NCI-H510A treated with DMSO at 0.1 percent for 48 hours (cell line): ENCODE measurements around the gene PPM1E.
A peak's percentile ranks its signal among the peaks of the same experiment; 100 is the strongest.
"Not testable (repeated sequence)": the region's sequence is repeated elsewhere in the genome, so short reads cannot be mapped to it uniquely, and the experiment has no call there.

Source experiments
- DNase-seq: peaks from one replicate; lab custom pipeline; 2025; lab: John Stamatoyannopoulos, UW

PPM1E gene

DNA sequence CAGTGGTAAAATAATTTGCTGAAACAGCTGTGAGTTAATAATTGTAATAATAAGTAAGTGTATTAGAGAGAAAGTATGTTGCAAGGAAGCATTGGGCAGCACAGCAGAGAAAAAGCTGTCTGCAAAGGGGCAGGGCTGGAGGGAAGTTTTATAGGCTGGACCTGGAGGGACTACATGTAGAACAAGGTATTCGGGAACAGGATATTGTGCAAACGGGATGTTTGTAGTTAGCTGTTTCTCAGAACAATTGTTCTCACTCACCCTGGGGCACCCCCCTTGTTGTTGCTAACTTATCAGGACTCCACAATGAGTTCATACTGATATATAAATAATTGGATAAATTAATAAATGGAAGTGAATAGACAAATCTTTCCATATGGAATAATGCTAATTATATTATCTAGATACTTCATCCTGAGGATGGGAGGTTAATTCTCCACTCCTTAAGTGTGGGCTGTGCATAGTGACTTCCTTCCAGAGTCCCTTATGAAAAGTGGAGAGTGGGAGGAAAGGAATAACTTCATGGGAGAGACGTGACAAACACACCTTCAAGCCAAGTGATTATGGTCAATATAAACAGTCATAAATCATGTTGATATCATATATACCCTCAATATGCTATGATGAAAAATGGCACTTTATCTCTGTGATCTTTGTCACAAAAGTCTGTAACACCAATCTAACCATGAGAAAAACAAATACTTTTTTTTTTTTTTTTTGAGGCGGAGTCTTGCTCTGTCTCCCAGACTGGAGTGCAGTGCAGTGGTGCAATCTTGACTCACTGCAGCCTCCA is 85.4 kb downstream of the PPM1E start:
- no peak for DNase-seq

DNA sequence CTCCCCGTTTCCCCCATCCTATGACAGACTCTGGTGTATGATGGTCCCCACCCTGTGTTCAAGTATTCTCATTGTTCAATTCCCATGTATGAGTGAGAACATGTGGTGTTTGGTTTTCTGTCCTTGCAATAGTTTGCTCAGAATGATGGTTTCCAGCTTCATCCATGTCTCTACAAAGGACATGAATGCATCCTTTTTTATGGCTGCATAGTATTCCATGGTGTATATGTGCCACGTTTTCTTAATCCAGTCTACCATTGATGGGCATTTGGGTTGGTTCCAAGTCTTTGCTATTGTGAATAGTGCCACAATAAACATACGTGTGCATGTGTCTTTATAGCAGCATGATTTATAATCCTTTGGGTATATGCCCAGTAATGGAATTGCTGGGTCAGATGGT is 90.8 kb downstream of the PPM1E start:
- DNase-seq: not testable (repeated sequence)

DNA sequence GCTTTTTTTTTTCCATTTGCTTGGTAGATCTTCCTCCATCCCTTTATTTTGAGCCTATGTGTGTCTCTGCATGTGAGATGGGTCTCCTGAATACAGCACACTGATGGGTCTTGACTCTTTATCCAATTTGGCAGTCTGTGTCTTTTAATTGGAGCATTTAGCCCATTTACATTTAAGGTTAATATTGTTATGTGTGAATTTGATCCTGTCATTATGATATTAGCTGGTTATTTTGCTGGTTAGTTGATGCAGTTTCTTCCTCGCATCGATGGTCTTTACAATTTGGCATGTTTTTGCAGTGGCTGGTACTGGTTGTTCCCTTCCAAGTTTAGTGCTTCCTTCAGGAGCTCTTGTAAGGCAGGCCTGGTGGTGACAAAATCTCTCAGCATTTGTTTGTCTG is 94.5 kb downstream of the PPM1E start:
- DNase-seq: not testable (repeated sequence)

DNA sequence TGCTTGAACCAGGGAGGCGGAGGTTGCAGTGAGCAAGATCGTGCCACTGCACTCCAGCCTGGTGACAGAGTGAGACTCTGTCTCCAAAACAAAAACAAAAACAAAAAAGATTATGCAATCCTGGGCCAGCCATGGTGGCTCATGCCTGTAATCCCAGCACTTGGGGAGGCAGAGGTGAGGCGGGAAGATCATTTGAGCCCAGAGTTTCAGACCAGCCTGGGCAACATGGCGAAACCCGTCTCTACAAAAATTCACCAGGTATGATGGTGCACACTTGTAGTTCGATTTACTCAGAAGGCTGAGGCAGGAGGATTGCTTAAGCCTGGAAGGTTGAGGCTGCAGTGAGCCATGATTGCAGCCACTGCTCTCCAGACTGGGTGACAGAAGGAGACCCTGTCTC is 109.6 kb downstream of the PPM1E start:
- no peak for DNase-seq

DNA sequence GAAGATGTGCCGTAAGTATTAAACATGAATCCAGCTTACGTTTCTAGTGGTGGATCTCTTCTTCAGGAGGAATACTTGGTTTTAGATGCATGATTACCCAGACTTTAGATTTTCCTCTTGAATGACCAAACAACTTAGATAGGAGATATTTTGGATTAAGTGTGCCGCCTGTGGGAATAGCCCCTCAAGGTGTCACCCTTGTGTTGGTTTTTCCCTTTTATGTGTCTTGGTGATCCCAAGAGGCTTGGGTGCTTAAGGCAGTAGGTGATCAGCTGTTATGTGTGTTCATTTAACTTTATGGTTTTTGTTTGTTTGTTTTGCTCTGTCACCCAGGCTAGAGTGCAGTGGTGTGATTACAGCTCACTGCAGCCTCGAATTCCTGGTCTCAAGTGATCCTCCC is 115.1 kb downstream of the PPM1E start:
- DNase-seq: no peak

DNA sequence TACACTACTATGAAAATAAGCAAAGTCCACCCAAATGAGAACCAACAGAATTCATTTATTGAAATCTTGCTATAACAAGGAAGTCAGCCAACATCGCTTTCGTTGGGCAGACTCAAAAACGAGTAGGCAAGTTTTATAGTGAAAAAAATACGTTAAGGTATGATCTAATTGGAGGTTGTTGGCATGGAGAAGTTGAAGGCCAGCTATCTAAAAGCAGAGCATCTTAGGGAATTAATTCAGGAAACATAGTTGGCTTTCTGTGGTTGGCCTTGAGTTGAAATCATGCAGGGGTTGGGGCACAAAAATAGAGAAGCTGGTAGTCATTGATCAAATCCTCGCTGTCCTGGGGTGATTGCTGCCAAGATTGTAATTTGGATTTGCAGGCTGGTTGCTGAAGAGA is 118.3 kb downstream of the PPM1E start:
- DNase-seq: no peak

DNA sequence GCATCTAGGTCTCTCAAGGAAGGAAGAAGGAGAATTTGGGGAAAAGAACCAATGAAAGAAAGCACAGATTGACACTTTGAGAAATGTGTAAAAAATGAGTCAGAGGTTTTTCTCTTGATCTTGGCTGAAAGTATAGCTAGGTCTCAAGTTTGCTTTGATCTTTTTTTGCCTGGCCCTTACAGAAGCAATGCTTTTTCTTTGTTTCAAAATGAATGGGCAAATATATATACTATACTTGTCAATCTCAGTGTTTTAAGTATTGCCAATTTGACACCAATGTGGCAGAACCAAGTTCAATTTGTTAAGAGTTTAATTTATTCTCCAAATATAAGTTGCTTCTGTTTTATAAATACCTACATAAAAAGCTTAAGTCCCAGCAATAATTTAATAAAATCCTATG is 119.6 kb downstream of the PPM1E start:
- no peak for DNase-seq

DNA sequence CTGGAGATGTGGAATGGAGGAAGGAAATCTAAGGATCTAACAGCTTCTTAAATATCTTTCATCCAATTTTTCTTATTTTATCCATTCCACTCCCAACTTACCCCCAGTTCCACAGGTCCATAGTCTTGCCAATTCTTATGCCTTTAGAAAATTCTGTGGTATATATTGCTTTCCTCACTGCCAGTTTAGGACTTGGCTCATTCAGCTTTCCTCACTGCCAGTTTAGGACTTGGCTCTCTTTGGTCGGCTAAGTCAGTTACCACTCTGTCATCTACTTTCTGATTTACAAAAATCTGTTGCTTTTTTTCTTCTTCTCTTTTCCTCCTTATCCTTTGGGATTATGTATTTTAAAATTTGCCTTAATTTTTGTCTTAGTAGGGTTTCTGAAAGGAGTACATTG is 128.5 kb downstream of the PPM1E start:
- no peak for DNase-seq

DNA sequence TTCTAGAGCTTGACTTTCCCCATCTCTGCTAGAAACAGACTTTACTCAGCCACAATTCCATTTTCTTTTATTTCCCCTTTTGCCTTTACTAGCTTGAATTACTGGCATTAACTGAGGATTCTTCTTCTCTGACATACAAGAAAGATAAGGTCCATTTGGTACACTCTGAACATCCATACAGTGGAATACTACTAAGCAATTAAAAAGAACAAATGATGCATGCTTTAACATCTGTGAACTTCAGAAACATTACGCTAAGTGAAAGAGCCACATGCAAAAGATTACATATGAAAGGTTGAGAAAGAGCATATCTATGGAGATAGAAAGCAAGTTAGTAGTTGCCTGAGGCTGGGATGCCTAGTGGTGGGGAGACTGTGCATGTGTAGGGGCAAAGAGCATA is 130.9 kb downstream of the PPM1E start:
- no peak for DNase-seq

DNA sequence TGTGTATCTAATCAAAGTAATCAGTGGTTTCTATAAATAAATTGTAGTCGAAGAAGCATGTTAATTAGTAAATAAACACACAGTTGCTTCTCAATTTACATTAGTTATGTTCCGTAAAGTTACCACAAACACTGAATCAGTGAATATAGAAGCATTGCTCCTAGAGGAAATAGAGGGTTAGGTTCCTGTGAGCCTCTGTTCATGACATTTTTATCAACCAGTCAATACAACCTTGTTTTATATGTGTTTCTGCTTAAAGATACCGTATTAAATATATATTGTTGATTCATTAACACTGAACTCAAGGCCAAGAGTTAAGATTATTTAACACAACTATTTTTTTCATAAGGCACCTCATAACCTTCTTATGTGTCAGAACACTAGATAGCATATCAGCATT is 134.3 kb downstream of the PPM1E start:
- no peak for DNase-seq

DNA sequence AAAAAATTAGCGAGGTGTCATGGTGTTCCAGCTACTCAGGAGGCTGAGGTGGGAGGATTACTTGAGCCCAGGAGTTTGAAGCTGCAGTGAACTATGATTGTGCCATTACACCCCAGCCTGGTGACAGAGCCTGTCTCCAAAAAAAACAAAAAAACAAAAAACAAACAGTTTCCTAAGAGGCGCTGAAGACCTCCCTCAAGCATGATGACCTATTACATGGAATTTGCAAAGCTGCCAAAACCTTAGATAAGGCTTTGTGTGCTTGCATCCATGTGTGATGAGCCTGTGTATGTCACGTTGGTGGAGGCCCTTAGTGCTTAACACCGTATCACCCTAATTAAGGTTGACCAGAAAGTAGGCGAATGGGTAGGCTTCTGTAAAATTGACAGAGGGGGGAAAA is 143.5 kb downstream of the PPM1E start:
- DNase-seq: no peak

DNA sequence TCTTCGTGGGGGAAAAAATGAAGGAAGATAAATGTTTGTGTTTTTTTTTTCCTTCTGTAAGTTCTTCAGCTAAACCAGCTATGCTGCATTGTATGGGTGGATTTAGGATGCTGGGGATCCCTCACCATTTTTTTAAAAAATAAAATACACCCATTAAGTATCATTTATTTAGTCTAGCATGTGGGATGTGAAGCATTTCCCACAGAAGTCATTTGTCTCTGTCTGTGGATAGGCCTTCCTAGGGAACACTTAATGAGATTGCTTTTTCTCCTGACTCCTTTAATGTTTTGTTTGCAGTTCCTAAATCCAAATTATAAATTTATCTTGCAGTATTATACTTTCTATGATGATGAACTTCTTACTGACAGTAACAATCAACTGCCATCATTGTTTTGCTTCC is 146.7 kb downstream of the PPM1E start:
- DNase-seq: no peak

DNA sequence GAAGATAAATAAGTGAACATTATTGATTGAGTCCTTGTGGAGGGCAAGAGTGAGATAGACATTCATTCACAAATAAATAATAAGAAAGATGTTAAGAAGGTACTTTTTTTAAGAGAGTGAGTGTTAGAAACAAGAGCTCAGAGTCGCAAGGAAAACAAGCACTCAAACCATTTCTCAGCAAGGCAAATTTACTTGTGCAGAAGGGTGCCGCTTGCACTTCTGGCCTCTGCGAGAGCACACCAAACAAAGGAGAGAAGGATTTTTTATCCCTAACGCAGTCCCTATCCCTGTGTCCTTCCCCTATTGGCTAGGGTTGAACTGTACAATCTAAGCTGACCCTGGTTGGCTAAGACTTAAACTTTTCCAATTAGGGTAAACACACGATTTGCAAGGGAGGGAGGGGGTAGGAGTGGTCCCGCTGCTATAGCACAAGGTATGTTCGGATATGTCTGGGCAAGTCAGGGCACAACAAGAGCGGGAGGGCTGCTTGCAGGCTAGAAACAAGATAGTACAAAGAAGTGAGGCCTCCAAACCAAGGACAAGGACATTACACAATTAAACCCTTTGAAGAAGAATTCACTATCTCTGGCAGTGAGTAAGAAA is 156.2 kb downstream of the PPM1E start:
- DNase-seq: no peak

DNA sequence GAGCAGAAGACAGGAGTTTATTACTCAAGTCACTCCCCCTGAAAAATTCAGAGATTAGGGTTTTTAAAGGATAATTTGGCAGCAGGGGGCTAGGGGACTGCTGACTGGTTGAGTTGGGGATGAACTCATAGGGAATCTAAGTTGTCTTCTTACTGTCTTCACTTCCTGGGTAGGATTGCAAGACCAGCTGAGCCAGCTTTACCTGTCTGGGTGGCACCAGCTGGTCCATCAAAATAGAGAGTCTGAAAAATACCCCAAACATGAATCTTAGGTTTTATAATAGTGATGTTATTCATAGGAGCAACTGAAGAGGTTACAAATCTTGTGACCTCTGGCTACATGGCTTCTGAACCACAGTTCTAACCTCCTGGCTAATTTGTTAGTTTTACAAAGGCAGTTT is 157.9 kb downstream of the PPM1E start:
- no peak for DNase-seq

DNA sequence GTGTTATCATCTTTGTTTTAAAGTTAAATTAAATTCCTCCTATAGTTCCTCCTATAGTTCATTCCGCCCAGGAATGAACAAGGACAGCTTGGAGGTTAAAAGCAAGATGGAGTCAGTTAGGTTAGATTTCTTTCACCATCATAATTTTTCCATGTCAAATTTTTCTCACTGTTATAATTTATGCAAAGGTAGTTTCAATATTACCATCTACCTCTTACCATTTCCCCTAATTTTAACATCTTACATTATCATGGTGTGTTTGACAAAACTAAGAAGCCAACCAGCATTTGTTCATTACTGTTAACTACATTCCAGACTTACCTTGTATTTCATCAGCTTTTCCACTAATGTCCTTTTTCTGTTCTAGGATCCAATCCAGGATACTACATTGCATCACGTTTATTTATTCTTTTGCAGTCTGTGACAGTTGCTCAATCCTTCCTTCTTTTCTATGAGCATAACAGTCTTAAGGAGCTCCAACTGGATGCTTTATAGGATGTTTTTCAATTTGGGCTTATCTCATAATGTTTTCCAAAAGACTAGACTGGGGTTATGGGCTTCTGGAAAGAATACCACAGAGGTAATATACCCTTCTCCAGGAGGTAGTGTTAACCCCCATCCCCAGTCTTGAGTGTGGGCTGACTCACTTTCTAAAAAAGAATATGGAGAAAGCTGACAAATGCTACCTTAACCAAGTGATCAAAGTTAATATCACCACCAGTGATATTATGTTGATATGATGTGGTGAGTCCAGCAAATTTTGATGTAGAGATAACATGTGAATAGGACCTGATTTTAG is 158.5 kb downstream of the PPM1E start:
- DNase-seq: no peak

DNA sequence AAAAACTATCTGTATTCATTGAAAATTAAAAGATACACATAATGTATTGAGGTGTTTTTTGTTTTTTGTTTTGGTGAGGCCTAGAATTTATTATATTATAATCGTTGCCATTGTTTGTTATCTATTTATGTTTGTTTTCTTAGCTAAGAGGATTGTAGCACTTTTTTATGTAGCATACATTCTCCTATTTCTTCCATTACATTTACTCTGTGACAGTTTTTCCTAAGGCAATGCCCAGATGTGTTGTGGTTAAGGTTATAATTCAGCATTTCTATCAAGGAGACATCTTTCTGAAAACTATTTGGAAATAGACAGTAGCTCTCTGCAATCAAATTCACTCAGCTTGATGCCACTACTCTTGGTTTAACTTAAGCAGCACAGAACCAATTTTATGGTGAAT is 161.6 kb downstream of the PPM1E start:
- DNase-seq: no peak

DNA sequence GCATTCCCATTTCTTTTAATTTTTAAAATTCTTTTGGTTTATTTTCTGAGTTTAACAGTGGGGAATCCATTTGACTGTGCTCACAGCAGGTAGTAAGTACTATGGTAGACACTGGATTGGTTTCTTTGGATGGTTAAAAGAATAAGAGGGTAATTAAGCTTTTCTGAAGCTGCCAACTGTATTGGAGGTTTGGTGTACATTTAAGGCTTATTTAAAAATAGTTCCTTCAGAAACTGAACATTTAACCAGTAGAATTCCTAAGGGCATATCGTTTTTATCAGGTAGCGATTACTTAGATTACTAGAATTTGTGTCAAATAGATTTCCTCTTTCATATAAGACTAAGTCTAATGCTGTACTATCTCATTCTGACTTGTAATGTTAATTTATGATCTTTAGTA is 162.4 kb downstream of the PPM1E start:
- DNase-seq: no peak

DNA sequence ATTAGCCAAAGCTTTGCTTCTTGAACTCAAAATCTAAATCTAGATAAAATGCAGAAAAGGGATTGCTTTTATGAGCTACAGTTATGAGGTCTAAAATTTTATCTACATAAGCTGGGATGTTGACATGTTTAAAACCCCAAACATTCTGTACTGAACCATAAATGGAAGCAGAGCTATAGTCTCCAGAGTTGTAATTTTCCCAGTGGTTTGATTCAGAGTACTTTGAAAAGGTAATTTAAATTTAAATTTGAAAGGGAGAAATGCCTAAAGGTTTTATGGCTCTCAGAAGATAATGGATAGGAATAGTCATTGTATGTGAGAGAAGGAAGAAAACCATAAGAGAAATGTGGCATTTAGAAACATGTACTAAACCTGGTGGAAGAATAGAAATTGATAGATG is 163.2 kb downstream of the PPM1E start:
- DNase-seq: no peak

DNA sequence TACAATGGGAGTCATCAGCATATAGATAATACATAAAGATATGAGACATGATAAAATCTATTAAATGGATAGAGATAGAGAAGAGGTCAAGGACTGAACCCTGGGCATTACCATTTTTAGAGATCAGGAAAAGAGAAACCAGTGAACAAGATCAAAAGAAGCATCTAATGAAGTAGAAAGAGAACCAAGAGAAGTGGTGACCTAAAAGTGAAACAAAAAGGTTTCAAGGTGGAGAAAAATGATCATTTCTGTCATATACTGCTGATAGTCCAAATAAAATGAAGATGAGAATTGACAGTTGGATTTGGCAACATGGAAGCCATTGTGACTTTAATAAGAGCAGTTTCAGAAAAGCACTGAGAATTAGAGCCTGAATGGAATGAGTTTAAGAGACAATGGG is 165.1 kb downstream of the PPM1E start:
- DNase-seq: no peak

DNA sequence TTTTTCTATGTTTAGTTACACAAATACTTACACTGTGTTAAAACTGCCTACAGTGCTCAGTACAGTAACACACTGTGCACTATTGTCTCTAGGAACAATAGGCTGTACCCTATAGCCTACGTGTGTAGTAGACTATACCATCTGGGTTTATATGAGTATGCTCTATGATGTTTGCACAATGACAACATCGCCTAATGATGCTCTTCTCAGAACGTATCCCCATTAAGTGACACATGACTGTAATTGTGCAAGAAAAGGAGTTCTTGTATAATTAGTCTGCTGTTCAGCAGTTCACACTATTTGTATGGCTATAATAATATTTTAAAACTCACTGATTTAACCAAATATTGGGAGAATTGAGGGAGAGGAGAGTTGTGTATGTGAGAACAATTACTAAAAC is 177.3 kb downstream of the PPM1E start:
- DNase-seq: peak; percentile 8

DNA sequence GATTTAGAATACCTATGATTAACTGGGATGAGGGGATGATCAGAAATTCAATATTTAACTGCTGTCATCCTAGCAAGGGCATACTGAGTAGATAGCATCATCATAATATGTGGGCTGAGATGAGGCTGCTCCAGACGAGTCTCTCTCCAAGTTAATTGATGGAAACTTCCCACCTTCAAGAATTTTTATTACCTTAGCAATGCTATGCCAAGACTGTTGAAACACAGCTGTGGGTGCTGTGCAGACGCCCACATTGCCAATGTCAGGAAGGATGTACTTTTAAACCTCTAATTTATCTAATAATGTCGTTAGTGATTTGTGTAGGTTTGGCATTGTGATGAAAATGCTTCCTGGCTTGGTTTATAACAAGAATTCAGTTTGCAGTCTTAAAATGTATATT is 180.6 kb downstream of the PPM1E start:
- DNase-seq: no peak

DNA sequence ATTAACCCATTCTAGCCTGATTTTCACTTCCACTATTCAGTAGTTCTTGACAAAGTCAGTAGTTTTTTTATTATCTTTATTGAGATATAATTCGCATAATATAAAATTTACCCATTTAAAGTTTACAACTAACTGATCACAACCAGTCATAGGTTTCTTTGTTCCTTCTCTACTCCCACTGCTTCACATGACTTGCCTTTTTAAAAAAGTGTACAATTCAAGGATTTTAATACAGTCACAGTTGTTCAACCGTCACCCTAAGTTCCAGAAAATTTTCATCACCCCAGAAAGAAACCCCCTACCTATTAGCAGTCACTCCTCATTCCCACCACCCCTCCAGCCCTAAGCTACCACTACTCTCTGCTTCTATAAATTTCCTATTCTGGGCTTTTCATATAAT is 188.5 kb downstream of the PPM1E start:
- no peak for DNase-seq

DNA sequence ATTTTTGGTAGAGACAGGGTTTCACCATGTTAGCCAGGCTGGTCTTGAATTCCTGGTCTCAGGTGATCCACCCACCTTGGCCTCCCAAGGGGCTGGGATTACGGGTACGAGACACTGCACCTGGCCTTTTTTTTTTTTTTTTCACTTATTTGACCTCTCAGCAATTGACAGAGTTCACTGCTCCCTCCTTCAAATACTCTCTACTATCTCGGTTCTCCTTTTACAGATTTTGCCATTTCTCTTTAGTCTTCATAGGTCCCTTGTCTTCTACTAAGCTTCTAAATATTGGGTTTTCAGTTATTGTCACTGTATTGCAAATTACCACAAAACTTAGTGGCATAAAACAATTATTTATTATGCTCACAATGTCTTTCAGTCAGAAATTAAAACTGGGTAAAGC is 191.8 kb downstream of the PPM1E start:
- no peak for DNase-seq
